ENCODE measurements around the gene LOXL1.

Gene LOXL1

DNA sequence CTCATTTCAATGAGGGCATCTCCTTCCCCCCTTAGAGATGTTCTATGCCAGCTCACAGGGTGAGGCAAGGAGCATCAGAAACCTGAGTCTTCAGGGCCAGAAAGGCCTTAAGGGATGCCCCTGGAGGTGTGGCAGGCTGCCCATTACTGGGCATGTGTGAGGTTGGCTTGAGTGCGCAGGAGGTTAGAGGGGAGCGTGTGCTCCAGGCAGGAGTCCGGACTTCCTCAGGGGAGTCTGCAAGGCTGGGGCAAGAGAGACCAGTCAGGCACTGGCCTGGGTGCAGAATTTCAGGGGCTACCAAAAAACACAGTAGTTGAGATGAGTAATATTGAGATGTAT lies 1.9 kb downstream of the LOXL1 start:
- no peak for DNase-seq (ENCODE audit: low read depth, low spot score)
- TF ChIP-seq, protein P1, sequence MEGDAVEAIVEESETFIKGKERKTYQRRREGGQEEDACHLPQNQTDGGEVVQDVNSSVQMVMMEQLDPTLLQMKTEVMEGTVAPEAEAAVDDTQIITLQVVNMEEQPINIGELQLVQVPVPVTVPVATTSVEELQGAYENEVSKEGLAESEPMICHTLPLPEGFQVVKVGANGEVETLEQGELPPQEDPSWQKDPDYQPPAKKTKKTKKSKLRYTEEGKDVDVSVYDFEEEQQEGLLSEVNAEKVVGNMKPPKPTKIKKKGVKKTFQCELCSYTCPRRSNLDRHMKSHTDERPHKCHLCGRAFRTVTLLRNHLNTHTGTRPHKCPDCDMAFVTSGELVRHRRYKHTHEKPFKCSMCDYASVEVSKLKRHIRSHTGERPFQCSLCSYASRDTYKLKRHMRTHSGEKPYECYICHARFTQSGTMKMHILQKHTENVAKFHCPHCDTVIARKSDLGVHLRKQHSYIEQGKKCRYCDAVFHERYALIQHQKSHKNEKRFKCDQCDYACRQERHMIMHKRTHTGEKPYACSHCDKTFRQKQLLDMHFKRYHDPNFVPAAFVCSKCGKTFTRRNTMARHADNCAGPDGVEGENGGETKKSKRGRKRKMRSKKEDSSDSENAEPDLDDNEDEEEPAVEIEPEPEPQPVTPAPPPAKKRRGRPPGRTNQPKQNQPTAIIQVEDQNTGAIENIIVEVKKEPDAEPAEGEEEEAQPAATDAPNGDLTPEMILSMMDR (IDR thresholded peaks at IDR 0.05; ENCODE audit: low read depth, low read length), result no peak
- in situ Hi-C loops (cut with HindIII; ENCODE audit: low sequenced_read_pairs), result no loop called here
- peak overlapping the region; percentile 78 for H3K4me3 ChIP-seq (ENCODE audit: low read depth, low read length)

DNA sequence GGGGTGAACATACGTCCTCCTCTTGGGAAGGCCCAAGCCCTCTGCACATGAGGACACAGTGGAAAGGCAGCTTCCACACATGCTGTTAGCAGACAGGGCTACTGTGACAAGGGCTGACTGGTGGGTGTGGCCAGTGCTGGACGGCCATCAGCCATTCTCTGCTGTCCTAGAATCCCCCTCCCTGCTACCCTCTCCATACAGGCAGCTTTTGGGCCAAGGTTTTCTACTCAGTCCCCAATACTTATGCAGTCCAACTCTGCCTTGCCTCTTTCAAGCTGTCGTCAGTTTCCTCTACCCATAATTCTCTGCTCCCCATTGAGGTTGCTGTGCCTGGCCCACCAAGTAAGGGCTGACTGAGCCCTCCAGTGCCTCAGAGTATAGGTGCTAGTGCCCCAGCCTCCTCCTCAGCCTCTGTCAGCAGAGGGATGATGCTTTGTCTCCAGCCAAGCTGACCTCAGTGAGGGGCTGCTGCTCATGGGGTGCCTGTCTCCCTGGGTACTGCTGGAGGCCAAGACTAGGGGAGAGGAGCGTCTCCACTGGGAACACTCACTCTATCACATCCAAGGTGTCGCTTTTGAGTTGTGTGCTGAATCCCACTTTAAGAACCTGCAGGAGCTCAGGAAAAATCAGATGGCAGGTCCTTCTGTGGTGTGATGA lies 2.8 kb downstream of the LOXL1 start:
- TF ChIP-seq, protein P1 (IDR thresholded peaks at IDR 0.05; ENCODE audit: low read depth, low read length), result no peak
- in situ Hi-C loops (cut with HindIII; ENCODE audit: low sequenced_read_pairs), result no loop called here
- DNase-seq (ENCODE audit: low read depth, low spot score), result no peak
- H3K4me3 ChIP-seq (ENCODE audit: low read depth, low read length), result peak overlapping the region; percentile 78

DNA sequence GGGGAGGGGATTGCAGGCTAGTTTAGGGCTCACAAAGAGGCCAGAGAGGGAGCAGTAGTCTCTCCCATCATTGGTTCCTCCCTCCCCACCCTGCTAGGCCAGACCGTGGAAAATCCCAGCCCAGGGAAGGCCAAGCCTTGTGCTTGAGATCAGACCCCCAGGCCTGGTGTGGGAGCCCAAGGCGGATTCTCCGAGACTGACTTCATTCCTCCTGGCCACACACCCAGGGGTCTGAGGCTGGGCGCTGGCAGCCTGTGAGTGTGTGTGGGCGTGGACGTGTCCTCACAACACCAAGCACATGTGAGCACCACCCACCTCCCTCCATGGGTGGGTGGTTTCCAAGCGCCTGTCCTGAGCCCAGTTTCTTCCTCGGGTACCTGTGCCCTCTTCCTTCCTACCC lies 4.1 kb downstream of the LOXL1 start:
- peak overlapping the region; percentile 78 for H3K4me3 ChIP-seq (ENCODE audit: low read depth, low read length)
- in situ Hi-C loops (cut with HindIII; ENCODE audit: low sequenced_read_pairs), result no loop called here
- TF ChIP-seq, protein P1 (IDR thresholded peaks at IDR 0.05; ENCODE audit: low read depth, low read length), result no peak
- DNase-seq (ENCODE audit: low read depth, low spot score), result peak; percentile 95

DNA sequence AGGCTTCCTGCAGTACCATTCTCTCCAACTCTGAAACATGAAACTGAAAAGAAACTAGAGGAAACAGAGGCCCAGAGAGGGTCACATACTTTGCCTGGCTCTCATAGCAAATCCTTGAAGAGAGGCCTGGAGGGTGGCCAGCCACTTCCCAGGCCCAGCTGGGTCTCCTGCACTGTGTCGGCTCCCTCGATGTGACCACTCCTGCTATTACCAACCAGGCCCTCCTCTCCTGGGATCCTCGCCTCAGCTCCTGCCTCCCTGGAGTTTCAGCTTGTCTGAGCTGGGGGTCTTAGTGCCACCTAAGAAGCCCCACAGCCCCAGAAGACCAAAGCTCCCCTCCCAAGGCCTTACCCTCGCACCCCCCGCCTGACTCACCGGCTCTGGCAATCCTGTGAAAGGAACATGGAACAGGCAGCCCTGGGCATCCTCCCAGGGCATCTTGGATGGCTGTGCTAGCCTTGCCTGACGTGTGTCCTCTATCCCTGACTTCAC lies 4.6 kb downstream of the LOXL1 start:
- TF ChIP-seq, protein P1 (IDR thresholded peaks at IDR 0.05; ENCODE audit: low read depth, low read length), result no peak
- DNase-seq (ENCODE audit: low read depth, low spot score), result peak; percentile 92
- in situ Hi-C loops (cut with HindIII; ENCODE audit: low sequenced_read_pairs), result no loop called here
- H3K4me3 ChIP-seq (ENCODE audit: low read depth, low read length), result no peak overlapping the region

DNA sequence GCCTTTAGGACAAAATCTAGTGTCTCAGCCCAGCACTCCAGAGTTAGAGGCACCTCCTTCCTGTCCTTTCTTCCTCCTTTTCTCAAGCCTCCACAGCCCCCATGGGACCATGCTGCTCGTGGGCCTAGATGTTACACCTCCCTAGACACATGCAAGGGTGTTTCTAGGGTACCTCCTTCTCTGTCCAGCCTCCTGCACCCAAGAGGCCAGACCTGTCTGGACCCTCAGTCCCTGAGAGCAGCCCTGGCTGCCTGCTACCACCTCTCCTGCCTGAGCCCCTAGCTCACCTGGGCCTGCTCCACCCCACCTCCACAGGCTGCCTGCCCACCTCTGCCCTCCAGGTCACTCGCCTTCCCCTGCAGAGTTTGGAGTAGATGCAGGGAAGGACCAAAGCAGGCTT lies 5.2 kb downstream of the LOXL1 start:
- no peak overlapping the region for H3K4me3 ChIP-seq (ENCODE audit: low read depth, low read length)
- in situ Hi-C loops (cut with HindIII; ENCODE audit: low sequenced_read_pairs), result no loop called here
- TF ChIP-seq, protein P1 (IDR thresholded peaks at IDR 0.05; ENCODE audit: low read depth, low read length), result no peak
- no peak for DNase-seq (ENCODE audit: low read depth, low spot score)

DNA sequence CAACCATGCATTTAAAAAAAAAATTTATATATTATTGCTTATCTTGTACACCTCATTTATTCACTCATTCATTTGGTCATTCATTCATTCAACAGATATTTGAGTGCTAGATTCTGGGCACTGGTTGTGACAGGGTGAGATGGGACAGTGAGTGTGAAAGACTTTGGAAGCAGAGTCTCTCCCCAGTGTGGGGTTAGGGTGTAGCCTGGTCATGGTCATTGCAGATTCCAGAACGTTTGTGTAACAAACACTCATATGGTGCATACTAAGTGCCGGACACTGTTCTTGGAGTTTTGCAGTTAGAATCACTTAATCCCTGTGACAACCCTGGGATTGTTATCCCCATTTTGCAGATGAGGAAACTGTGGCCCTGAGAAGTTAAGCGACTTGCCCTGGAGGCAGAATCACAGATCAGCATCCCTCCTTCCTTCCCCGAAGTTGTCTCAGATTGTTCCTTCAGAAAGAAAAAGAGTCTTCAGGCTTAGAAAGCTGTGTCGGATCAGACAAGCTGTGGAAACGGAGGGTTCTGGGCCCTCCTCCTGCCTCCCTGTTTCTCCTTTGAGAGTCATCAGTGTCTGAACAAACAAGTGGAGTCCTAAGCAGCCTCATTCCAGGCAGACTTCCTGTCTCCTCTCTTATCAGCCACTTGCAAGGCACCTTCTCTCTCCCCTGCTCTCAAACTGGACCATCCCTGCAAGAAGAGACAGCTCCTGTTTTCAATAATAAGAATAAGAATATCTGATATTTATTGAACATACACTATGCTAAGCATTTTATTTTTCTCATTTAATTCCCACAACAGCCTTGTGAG lies 6.3 kb downstream of the LOXL1 start:
- no peak for DNase-seq (ENCODE audit: low read depth, low spot score)
- H3K4me3 ChIP-seq (ENCODE audit: low read depth, low read length), result no peak overlapping the region
- in situ Hi-C loops (cut with HindIII; ENCODE audit: low sequenced_read_pairs), result no loop called here
- TF ChIP-seq, protein P1 (IDR thresholded peaks at IDR 0.05; ENCODE audit: low read depth, low read length), result no peak
